HG03095 (cell line): ENCODE results near the gene ADAM12.
"Not testable (repeated sequence)": the region's sequence is repeated elsewhere in the genome, so short reads cannot be mapped to it uniquely, and the experiment has no call there.

ENCODE experiments used
- ATAC-seq: cut with Tn5 transposase; IDR thresholded peaks from one replicate; pipeline ENCODE4 v1.9.1; 2021; ENCODE audit warnings: moderate library complexity; ENCODE audit not compliant: unreplicated experiment

The ADAM12 gene

DNA sequence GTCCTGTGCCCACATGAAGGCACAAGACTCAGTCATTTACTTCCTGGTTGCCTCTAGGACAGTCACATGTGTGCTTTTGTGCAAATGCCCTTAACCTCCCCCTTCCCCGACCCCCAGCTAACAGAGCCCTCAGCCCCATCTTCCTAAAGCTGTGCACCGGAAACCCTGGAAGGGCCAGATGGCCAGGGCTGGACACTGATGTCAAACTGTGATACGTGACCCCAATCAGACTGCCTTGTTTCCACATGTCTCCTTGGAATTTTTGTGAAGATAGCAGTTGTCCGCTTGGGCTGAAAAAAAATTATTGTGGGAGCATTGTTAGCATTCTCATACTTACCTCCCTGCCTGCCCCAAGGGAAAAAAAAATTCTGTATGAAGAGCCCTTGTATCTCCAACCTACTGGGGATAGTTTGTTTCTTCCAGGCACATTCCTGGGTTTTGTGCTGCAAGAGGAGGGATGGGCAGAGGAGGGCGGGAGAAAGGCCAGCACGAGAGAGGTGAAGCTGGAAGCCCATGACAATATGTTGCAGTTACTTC, 17.0 kb upstream of the ADAM12 start:
- ATAC-seq, result no peak

DNA sequence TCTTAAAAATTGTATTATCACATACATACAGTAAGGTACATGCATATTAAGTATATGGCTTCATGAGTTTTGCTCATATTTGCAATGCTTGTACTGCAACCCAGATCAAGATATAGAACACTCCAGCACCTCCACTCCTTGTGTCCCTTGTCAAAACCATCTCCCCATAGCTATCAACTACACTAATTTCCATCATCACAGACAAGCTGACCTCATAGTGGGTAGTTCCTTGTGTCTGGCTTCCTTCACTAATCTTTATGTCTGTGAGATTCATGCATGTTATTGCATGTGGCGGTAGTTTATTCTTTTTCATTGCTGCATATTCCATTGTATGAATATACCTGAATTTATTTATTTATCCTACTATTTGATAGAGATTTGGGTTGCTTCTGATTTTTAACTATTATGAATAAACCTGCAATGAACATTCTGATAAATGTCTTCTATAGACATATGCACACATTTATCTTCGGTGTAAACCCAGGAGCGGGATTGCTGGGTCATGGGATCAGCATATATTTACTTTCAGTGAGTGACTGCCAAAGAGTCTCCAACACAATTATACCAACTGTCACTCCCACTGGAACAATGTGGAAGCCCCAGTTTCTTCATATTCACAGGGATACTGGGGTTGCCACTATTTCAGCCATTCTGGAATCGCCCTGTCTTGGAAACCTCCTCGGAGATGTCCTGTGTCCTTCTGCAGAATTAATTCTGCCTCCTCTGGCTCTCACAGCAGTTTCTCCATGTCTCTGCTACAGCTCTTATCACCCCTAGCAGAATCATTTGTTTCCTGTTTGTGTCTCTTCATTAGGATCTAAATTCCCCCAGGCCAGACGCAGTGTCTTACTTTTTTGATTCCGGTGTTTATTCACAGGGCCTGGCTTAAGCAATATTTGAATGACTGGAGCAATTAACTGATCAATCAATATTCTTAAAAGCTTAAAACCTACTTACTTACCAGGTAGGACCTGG, 14.7 kb upstream of the ADAM12 start:
- no peak for ATAC-seq

DNA sequence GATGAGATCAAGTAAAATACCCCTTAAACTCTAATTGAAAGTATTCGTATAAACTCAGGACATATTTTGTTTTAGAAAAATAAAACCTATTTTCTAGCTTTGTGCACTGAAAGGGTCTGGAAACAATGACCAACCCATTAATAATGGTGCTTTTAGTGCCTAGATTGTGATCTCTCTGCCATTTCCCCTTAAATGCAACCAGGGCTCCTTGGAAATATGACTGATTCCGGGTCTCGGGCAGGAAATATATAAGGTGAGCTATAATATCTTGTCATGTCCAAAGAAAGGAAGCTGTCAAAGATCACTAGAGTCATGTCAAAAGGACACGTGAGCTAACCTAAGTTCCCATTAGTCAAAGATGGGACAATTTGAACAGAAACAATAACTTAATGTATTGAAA, 12.4 kb upstream of the ADAM12 start:
- no peak for ATAC-seq

DNA sequence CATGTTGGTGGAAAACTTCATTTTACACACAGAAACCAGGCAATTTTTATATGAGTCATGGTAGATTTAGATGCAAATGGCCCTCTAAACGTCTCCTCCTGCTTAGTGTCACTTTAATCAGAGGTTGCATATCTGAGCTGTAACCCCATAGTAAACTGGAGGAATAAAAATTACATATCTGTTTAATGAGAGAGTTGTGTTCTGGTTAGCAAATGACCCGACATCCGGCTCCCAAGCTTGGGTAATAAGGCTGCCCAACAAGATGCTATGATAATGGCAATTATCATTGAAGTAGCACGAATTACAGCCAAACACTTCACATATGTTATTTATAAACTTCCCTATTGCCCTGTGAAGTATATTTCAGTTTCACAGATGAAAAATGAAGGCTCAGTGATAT, 10.6 kb upstream of the ADAM12 start:
- ATAC-seq, result no peak

DNA sequence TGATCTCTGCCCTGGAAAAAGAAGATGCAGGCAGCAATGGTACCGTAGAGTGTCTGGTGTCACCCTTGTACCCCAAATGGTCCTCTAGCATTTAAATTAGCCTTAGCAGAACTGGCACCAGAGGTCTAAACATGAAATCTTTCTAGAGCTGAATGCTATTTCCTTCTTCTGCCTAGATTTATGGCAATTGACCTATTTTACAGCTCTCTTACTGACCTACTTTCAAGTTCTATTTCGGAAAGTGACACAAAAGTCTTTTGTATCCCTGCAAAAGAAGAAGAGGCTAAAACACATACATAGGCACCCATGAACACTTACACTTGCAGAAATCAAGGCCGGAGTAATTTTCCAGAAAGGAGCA, 10.1 kb upstream of the ADAM12 start:
- no peak for ATAC-seq

DNA sequence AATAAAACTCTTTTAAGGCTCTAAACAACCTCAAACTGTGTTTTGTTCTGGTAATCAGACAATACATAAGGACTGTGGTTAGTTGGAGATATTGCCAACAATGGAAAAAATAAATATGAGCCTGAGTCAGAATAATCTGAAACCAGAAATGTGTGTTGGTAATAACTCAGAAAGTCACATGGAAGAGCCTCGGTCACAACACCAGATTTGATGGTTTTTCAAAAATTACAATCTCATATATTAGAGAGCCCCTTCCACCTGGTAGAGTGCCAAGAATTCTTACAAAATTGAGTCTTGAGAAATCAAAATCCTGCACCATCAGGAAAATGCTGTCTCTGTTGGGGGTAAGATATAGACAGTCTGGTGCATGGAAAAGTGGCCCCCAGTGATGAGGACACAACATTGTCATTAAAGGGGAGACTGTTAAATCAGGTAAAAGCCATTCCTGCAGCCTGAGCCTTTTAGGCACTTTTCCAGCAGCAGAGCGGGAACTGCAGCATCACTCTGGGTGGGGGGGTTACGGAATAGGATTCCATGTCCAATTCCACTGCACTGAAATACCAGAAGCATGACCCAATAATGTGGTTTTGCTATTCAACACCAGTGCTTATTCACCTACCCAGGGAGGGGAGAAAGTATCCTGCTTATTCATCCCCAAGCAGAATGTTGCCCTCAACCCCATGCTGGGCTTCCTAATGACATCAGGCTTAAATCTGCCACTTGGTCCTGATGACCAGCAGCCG, 9.5 kb upstream of the ADAM12 start:
- ATAC-seq, result no peak

DNA sequence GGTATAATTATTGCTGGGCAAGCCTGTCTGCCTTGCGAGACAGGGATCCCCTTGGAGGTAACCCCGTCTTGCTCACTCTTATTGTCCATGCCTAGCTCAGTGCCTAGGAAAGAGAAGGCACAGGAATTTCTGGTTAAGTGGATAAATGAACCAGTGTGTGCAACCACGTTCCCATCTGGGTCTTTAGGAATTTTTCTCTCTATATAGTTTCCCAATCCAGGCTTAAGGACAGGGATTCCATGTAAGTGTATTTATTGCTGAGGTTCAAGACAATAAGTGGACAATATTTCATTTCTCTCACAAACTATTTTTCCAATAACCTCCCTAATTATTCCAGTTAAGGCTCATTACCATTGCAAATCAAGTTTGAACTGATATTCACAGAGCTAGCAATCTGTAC, 8.9 kb upstream of the ADAM12 start:
- ATAC-seq, result no peak

DNA sequence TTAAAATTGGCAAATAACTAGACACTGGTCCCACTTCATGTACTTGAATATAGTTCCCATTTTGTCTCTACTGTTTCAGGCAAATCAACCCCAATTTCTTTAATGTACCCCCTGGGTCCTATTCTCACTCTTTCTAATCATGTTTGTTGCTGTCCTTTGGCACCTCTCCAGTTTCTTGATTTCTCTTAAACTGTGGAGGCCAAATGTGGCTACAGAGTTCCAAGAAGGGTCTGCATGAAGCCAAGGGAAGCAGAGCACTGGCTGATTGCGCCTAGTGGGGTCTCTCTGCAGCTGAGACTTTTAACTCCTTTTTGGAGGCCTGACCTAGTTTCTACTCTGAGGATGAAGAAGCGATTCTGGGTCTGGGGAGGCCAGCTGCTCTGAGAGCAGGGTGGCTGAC, 6.7 kb upstream of the ADAM12 start:
- ATAC-seq, result no peak

DNA sequence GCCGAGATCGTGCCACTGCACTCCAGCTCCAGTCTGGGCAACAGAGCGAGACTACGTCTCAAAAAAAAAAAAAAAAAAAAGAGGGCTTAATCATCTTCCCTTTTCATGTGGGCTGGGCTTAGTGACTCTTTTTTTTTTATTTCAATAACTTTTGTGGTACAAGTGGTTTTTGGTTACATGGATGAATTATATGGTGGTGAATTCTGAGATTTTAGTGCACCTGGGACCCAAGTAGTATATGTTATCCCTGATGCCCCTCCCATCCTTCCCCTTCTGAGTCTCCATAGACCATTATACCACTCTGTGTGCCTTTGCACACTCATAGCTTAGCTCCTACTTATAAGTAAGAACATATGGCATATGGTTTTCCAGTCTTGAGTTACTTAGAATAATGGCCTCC, 4.8 kb upstream of the ADAM12 start:
- no peak for ATAC-seq

DNA sequence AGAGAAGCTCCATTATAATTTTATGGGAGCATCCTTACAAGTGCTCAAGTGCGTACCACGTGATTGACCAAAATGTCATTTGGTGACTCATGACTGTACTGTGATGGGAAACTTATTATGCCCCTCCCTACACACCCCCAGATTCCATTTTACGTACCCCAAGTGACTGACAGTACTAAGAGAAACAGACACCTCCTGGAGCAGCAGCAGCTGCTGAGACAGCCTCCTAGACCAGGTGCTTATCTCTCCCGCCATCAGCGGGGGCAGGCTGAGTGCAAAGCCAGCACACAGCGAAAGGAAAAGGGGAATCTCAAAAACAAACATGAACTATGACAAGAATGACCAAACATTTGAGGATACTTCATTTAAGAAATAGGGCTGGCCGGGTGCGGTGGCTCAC, 4.2 kb upstream of the ADAM12 start:
- no peak for ATAC-seq

DNA sequence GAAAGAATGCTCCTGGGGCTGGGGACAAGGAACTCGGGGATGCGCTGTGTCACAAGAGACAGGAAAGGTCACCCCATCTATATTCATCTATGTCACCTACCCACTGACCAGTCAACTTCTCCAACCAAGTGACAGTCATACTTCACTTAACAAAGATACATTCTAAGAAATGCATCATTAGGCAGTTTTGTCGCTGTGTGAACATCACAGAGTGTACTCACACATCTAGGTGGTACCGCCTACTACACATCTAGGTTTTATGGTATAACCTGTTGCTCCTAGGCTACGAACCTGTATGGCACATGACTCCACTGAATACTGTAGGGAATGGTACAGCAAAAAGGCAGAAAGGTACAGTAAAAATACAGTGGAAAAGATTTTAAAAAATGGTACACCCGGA, 3.8 kb upstream of the ADAM12 start:
- no peak for ATAC-seq

DNA sequence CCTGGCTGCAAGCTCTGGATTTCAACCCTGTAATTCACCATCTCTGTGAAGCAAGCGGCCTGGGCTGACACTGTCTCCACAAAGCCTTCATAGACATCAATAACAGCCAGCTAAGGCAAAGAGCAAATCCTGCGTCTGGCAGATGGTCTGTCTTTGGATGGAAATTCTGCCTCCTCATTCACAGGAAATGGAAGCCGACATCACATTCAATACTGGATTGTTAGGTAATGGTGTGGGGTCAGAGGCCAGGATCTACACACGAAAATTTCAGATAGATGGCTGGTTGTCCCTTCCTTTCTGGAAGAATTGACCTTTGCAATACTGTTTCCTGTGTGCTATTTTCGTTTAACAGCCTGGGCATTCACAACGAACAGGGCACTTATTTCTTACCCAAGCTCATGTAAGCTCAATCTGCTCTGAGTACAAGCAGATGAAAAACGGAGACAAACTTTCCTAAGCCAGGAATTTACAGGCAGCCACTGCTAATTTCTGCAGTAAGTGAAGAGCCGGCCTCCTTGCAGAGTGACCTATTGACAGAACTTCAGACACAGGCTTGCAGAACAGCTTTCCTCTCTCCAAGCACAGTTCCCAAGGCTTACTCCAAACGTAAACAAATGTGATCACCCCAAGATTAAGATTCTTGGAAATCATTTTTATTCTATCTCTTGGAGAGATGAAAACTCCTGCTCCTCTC, 3.1 kb upstream of the ADAM12 start:
- ATAC-seq, result no peak

DNA sequence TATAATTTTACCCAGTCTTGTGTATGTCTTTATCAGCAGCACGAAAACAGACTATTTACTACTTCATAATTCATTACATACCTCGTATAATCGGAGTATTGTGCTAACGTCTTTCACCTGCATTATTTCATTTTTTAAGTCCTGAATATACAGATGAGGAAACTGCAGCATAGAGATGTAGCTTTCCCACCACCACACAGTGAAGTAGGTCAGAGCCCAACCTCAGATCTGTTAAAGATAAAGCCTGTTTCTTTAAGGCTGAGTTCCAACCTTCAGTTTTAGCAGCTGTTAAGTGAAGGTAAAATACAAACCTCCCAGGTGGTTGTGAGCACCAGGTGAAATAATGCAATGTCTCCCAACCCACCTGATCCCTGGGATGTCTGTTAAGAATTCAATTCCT, 2.0 kb upstream of the ADAM12 start:
- ATAC-seq, result no peak

DNA sequence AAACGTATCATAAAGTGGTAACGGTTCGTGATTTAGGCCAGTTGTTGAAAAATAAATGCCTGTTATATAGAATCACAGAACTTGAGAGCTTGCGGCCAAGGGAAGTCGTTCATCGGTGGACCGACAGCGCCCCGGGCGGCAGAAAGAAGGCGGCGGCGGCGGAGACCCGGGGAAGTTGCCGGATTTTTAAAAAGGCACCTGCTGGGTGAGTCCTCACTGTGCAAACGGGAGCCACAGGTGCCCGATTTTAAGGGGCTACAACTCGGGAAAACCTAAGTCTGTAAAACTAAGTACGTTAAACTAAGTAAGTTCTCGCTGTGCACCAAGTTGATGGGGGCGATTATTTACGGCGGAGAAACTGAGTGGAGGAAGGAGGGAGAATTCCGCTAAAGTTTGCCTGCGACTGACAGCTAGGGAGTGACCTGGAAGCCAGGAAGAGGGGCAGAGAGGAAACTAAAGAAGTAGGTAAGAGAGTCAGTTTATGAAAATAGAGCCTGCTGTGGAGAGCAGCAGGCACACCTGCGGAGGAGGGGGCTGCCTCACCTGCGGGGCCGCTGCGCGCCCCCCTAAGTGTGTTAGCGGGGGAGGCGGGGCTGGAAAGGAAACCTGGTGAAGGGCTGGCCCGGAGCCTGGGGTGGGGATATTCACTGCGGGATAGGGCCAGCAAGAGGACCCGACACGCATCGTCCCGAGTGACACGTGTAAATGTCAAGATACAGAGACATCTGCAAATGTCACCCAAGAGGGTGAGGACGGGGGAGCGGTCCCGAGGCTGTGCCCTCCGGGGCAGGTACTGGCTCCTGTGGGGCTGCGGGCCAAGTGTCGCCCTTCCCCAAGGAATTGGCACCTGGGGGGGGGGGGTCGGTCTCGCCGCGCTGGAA, 996 bp downstream of the ADAM12 start:
- ATAC-seq, result no peak

DNA sequence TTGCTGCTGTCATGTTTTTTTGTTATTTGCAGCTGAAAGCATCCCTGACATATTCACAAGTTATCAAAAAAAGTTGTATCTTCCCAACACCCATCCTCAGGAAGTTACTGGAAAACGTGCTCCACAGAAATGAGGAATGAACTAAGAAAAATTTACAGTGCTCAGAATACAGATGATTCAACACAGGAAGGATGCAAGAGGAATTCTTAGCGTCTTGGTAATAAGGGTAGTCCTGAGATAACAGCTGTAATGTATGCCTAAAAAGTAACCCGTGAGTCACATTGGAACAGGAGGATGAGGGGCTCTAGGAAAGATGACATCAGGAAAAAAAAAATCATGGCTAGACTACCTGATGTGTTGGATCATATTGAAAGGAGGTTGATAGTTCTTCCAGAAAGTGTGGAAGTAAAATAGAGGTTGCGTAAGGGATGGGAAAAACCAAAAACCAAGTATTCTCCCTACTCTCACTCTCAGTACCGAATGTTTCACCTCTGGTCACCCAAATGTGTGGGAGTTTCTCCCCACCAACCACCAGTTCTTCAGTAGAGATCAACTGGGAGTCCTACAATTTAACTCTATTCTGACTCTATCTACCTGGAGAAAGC, 3.9 kb downstream of the ADAM12 start:
- ATAC-seq, result no peak

DNA sequence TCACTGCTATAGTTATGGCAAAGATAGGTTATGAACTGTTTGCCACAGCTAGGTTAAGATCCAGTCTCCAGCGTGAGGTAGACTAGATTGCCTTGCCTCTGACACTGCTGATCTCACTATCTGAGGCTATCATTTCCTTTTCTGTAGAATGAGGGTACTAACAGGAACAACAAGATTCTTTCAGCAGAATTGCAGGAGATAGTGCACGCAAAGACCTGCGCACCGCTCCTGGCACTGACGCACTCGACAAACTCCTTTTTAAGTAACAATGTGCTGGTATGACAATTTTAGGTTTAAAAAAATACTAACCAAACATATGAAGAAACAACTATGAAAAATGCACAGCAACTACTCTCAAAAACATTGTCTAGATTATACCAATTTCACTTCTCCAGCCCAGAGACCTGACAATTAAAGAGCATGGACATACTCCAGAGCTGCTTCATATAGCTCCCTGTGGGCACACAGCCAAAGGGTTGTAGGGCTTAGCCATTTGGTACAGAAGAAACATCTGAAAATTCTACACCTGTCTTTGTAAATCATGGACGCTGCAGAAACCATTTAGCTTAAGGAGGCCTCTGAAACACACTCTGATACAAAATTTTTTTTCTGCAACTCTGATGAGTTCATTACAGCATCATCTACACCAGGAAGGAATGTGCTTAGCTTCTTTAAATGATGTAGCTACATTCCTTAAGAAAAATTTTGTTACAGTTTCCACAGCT, 7.8 kb downstream of the ADAM12 start:
- ATAC-seq, result no peak

DNA sequence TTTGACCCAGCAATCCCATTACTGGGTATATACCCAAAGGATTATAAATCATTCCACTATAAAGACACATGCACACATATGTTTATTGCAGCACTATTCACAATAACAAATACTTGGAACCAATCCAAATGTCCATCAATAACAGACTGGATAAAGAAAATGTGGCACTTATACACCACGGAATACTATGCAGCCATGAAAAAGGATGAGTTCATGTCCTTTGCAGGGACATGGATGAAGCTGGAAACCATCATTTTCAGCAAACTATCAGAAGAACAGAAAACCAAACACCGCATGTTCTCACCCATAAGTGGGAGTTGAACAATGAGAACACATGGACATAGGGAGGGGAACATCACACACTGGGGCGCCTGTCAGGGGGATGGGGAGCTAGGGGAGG, 9.1 kb downstream of the ADAM12 start:
- not testable (repeated sequence) for ATAC-seq

DNA sequence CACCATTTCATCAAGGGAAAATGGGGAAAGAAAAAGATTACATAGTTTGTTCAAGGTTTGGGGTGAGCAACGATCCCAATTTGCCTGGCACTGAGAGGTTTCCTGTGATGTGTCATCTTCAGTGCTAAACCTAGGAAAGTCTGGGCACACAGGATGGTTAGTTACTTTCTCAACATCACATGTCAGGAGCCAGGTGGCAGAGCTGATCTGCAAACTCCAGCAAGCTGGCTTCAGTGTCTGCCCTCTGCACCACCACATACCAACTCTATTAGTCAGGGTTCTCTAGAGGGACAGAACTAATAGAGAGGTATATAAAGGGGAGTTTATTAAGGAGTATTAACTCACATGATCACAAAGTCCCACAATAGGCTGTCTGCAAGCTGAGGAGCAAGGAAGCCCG, 11.3 kb downstream of the ADAM12 start:
- no peak for ATAC-seq

DNA sequence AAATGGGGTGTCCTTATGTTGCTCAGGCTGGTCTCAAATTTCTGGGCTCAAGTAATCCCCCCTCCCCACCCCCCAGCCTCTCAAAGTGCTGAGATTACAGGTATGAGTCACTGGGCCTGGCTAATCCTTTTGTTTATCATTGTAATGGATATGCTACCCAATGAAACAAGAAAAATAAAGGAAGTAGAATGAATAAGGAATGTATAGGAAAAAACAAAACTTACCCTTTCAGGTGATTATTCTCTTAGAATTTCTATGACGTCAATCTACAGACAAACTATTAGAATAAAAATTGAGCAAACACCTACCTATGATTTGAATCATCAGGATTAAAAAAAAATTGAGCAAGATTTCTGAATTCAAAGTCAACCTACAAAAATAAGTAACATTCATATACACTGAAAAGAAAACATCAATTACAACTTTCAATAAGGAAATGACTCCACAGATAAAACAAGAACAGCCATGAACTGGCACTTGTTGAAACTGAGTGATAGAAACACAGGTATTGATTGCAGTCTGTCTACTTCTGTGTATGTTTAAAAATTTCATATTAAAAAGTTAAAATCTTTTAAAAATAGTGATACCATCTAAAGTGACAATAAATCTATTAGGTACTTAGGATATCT, 12.2 kb downstream of the ADAM12 start:
- ATAC-seq, result no peak
